B cell (primary cell): ENCODE results near the gene ZNF763. TPM values are rescaled to one million over a fixed set of nuclear protein-coding genes. Genes with fewer than 3 reads are reported as not detected.

Experiments used
- ATAC-seq: fragments of 200-7000 bp; cut with Tn5 transposase; one replicate; pipeline ENCODE4 v1.10.0; 2021; ENCODE audit warnings: low read depth, mild to moderate bottlenecking, moderate number of reproducible peaks, moderate library complexity
- CTCF ChIA-PET: fragments of 350-600 bp; sonication (Branson Sonifier 250); formaldehyde crosslinking; loops from one replicate; lab custom pipeline; 2021; ENCODE audit warnings: antibody characterized with exemption, inconsistent platforms; lab: Charles Lee
- POLR2A ChIA-PET: fragments of 350-600 bp; sonication (Branson Sonifier 250); formaldehyde crosslinking; loops from one replicate; lab custom pipeline; 2021; ENCODE audit warnings: antibody characterized with exemption; lab: Charles Lee
- DNase-seq: peaks from one replicate; pipeline ENCODE4 v3.0.0; 2013
- H2AFZ ChIP-seq: 2 replicates; pipeline ENCODE4 v1.6.1; 2012; ENCODE audit warnings: mild to moderate bottlenecking, low read depth, low read length; ENCODE audit not compliant: insufficient read depth, poor library complexity, severe bottlenecking
- H3K27ac ChIP-seq, 2 donors: 1 replicate in 1 of 2; 2 replicates in 1 of 2; pipeline ENCODE4 v1.5.1; 2012 to 2013; ENCODE audit warnings: low read length in 2 of 2, mild to moderate bottlenecking in 2 of 2, moderate library complexity in 1 of 2
- H3K27me3 ChIP-seq, 4 experiments: fragments of 200-600 bp in 1 of 4; sonication (generic) in 1 of 4; replicated peaks in 1 of 4; 1 replicate in 2 of 4; 2 replicates in 2 of 4; pipeline versions ENCODE4 v1.6.1 to v1.7.0; 2013 to 2016; ENCODE audit warnings: low read length in 3 of 4, mild to moderate bottlenecking in 2 of 4, mixed read lengths in 1 of 4, moderate library complexity in 1 of 4; ENCODE audit not compliant: insufficient read depth in 4 of 4, control insufficient read depth in 3 of 4; ENCODE audit errors: control extremely low read depth in 1 of 4
- H3K36me3 ChIP-seq, 2 experiments: replicated peaks in 1 of 2; 1 replicate in 1 of 2; 2 replicates in 1 of 2; pipeline versions ENCODE4 v1.6.1 to v1.7.1; 2013; ENCODE audit warnings: low read length in 1 of 2; ENCODE audit not compliant: insufficient read depth in 2 of 2, control insufficient read depth in 1 of 2; ENCODE audit errors: control extremely low read depth in 1 of 2, extremely low read depth in 1 of 2
- H3K4me1 ChIP-seq, 2 donors: fragments of 200-600 bp in 1 of 2; sonication (generic) in 1 of 2; 1 replicate in 1 of 2; 2 replicates in 1 of 2; pipeline versions ENCODE4 v1.5.1 to v1.6.1; 2013 to 2017; ENCODE audit warnings: low read length in 2 of 2; ENCODE audit not compliant: control insufficient read depth in 2 of 2, insufficient read depth in 2 of 2
- H3K4me2 ChIP-seq: replicated peaks from 2 replicates; pipeline ENCODE3; 2012; ENCODE audit warnings: mild to moderate bottlenecking, low read depth, low read length; ENCODE audit not compliant: poor library complexity, severe bottlenecking
- H3K4me3 ChIP-seq, 5 experiments: fragments of 200-600 bp in 1 of 5; sonication (generic) in 1 of 5; 1 replicate in 3 of 5; 2 replicates in 2 of 5; pipeline versions ENCODE4 v1.5.1 to v1.7.0; 2011 to 2016; ENCODE audit warnings: low read length in 4 of 5, mild to moderate bottlenecking in 4 of 5, low read depth in 2 of 5, control low read depth in 1 of 5, moderate library complexity in 1 of 5; ENCODE audit not compliant: insufficient read depth in 1 of 5; ENCODE audit errors: control extremely low read depth in 1 of 5, extremely low read depth in 1 of 5
- H3K79me2 ChIP-seq: fragments of 200-600 bp; sonication (generic); one replicate; pipeline ENCODE4 v1.6.0; 2016; ENCODE audit warnings: low read length; ENCODE audit not compliant: control insufficient read depth, insufficient read depth
- H3K9ac ChIP-seq: fragments of 200-600 bp; sonication (generic); 2 replicates; pipeline ENCODE4 v1.6.1; 2017; ENCODE audit warnings: mild to moderate bottlenecking, low read length, moderate library complexity
- H3K9me3 ChIP-seq, 3 donors: one replicate each; pipeline versions ENCODE4 v1.6.1 to v1.7.1; 2013; ENCODE audit warnings: low read length in 2 of 3; ENCODE audit not compliant: control insufficient read depth in 2 of 3, insufficient read depth in 1 of 3; ENCODE audit errors: control extremely low read depth in 1 of 3
- H4K20me1 ChIP-seq: 2 replicates; pipeline ENCODE4 v1.6.0; 2012; ENCODE audit warnings: mild to moderate bottlenecking, low read length; ENCODE audit not compliant: insufficient read depth, control insufficient read depth, poor library complexity, severe bottlenecking
- H3K27ac Mint-ChIP-seq: one replicate; pipeline ENCODE4 v1.8.0; 2021; ENCODE audit warnings: mixed read lengths
- H3K27me3 Mint-ChIP-seq: one replicate; pipeline ENCODE4 v1.8.0; 2021; ENCODE audit warnings: mixed read lengths
- H3K4me1 Mint-ChIP-seq: one replicate; pipeline ENCODE4 v1.8.0; 2021; ENCODE audit warnings: mixed read lengths
- H3K4me3 Mint-ChIP-seq: one replicate; pipeline ENCODE4 v1.8.0; 2021; ENCODE audit warnings: mixed read lengths
- H3K9me3 Mint-ChIP-seq: one replicate; pipeline ENCODE4 v1.8.0; 2022; ENCODE audit warnings: mixed read lengths; ENCODE audit not compliant: insufficient read depth
- CTCF ChIP-seq: fragments of 200-600 bp; IDR thresholded peaks from one replicate; pipeline ENCODE4 v1.8.0; 2022; ENCODE audit warnings: antibody characterized with exemption, mild to moderate bottlenecking
- EZH2 ChIP-seq: IDR thresholded peaks from 2 replicates; pipeline ENCODE4 v1.6.1; 2012; ENCODE audit warnings: borderline replicate concordance, low read depth, mild to moderate bottlenecking, moderate library complexity, low read length; ENCODE audit not compliant: insufficient read depth, poor library complexity, severe bottlenecking
- WGBS: methylation state at CpG from one replicate; pipeline ENCODE4 v1.1.5; 2013; ENCODE audit warnings: missing lambda C conversion rate; ENCODE audit not compliant: insufficient coverage; 5-methylcytosine and 5-hydroxymethylcytosine counted together
- intact Hi-C: fragments of 100-400 bp; cut with micrococcal nuclease; formaldehyde crosslinking; loops from one replicate; pipeline ENCODE4 v1.10.0; 2022
- polyA plus RNA-seq: library from polyadenylated mRNA; depleted of rRNA; stranded (reverse); fragments of >200 nt; gene quantifications from 2 replicates; pipeline ENCODE4 v1.2.3, GENCODE V29; 2012
- total RNA-seq, 2 donors: library from RNA; stranded (reverse); fragments of 120-200 nt in 1 of 2; gene quantifications; 1 replicate in 1 of 2; 2 replicates in 1 of 2; pipeline versions ENCODE4 v1.2.3 to v1.2.4, GENCODE V29; 2013 to 2022

The ZNF763 gene
- total and polyA plus RNA-seq, 2 donors (not counting 1 experiment from before 2014, with no cell fraction given), result 3.0 to 14.2 TPM

DNA sequence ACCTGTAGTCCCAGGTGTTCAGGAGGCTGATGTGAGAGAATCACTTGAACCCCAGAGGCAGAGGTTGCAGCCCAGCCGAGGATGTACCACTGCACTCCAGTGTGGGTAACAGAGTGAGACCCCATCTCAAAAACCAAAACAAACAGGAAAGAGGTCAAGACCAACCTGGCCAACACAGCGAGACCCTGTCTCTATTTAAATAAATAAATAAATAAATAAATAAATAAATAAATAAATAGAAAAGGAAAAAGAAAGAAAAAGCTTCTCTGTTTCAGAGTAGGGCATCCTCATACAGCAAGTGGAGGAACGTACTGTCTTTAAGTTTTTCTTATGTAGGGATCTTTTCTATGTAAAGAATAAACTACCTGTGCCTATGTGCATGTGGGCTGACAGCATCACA lies 37.6 kb upstream of the ZNF763 start:
- no CpG with 5 or more reads among the region's 3 CpGs for WGBS
- ATAC-seq (no peak), DNase-seq (no peak)
- CTCF ChIA-PET, result interaction anchor here (1.4 to 7.2 kb wide), 2 partner anchors 36 to 62 kb away, joined by 4 to 87 read pairs; partner anchors contain the start of gene ZNF763
- Mint-ChIP-seq H3K4me3 (peak overlapping the region; percentile 61), H3K9me3 (no peaks in the 10 kb centered on the region), H3K27ac (peak overlapping the region; percentile 63), H3K4me1 (peaks cover 51% of the 10 kb centered on the region), H3K27me3 (no peaks in the 10 kb centered on the region)
- Histone ChIP-seq H3K79me2 (peaks cover 66% of the 10 kb centered on the region), H3K9ac (no peak overlapping the region), H3K36me3 (peaks cover 0 to 3% of the 10 kb centered on the region in 2 experiments), H3K4me1 (peaks cover 19 to 36% of the 10 kb centered on the region in 2 donors), H3K27me3 (no peaks in the 10 kb centered on the region), H3K27ac (no peak overlapping the region), H3K4me3 (no peak overlapping the region), H3K4me2 (peak overlapping the region; percentile 79), H4K20me1 (peaks cover 32% of the 10 kb centered on the region), H3K9me3 (no peaks in the 10 kb centered on the region), H2AFZ (no peak overlapping the region)
- intact Hi-C loops, result no loop called here
- no peak for TF ChIP-seq EZH2
- no peak for TF ChIP-seq CTCF
- POLR2A ChIA-PET, result interaction anchor here (0.7 kb wide), 1 partner anchor 1529 kb away, joined by 3 read pairs; no protein-coding TSS in a partner anchor

GRCh38 chr19:11931051-11931450 lies 33.8 kb upstream of the ZNF763 start:
- intact Hi-C loops, result no loop called here
- Histone ChIP-seq H3K4me3 (peak overlapping the region in 1 of 5 experiments; percentile 19), H2AFZ (no peak overlapping the region), H3K79me2 (peaks cover 96% of the 10 kb centered on the region), H4K20me1 (peaks cover 43% of the 10 kb centered on the region), H3K4me2 (peak overlapping the region; percentile 20), H3K4me1 (peaks cover 14 to 21% of the 10 kb centered on the region in 2 donors), H3K36me3 (peaks cover 0 to 5% of the 10 kb centered on the region in 2 experiments), H3K9me3 (peaks cover 3 to 19% (median 3%) of the 10 kb centered on the region in 3 donors), H3K27ac (no peak overlapping the region), H3K9ac (no peak overlapping the region), H3K27me3 (no peaks in the 10 kb centered on the region)
- no peak overlapping the region for H3K4me3 Mint-ChIP-seq
- no peaks in the 10 kb centered on the region for H3K9me3 Mint-ChIP-seq
- TF ChIP-seq CTCF (no peak), EZH2 (no peak)
- DNase-seq, result no peak
- WGBS, result no CpG with 5 or more reads among the region's 3 CpGs
- H3K4me1 Mint-ChIP-seq, result peaks cover 35% of the 10 kb centered on the region
- POLR2A ChIA-PET, result no interaction called here
- ATAC-seq, result no peak
- CTCF ChIA-PET, result no interaction called here
- H3K27ac Mint-ChIP-seq, result no peak overlapping the region
- H3K27me3 Mint-ChIP-seq, result no peaks in the 10 kb centered on the region
